ENCODE measurements around the gene DCST1.

The DCST1 gene

GRCh38 chr1:155057788-155058211 is 24.2 kb downstream of the DCST1 start:
- no peak for DNase-seq

- no peak for DNase-seq
These were observed 27.1 kb downstream of the DCST1 start for GRCh38 chr1:155060736-155061135.

- peak; percentile 96 for DNase-seq
These were observed 27.9 kb downstream of the DCST1 start for GRCh38 chr1:155061381-155062150.

GRCh38 chr1:155062151-155062686 is 28.6 kb downstream of the DCST1 start:
- DNase-seq = peak; percentile 27

- DNase-seq = peak; percentile 86
These were observed 29.2 kb downstream of the DCST1 start for GRCh38 chr1:155062702-155063411.

- DNase-seq = peak; percentile 92
These were observed 30.0 kb downstream of the DCST1 start, which contains the start of gene EFNA4 for GRCh38 chr1:155063550-155064110. Gene EFNA4, plus strand, starts transcription at chr1:155063740. Its CDS starts 84 bp downstream, at chr1:155063824.

GRCh38 chr1:155064111-155064831 is 30.6 kb downstream of the DCST1 start:
- peak; percentile 43 for DNase-seq

- DNase-seq = no peak
These were observed 31.3 kb downstream of the DCST1 start for GRCh38 chr1:155064832-155065429.

GRCh38 chr1:155066777-155067176 is 33.2 kb downstream of the DCST1 start:
- no peak for DNase-seq

- DNase-seq = no peak
These were observed 35.0 kb downstream of the DCST1 start for GRCh38 chr1:155068599-155068998.

GRCh38 chr1:155069551-155070157 is 36.0 kb downstream of the DCST1 start:
- no peak for DNase-seq

- no peak for DNase-seq
These were observed 36.6 kb downstream of the DCST1 start for GRCh38 chr1:155070158-155070621.

- peak; percentile 87 for DNase-seq
These were observed 37.3 kb downstream of the DCST1 start for GRCh38 chr1:155070721-155071569.

- DNase-seq = no peak
These were observed 38.1 kb downstream of the DCST1 start for GRCh38 chr1:155071701-155072100.

GRCh38 chr1:155072531-155073289 is 39.1 kb downstream of the DCST1 start:
- DNase-seq = no peak

- no peak for DNase-seq
These were observed 40.0 kb downstream of the DCST1 start for GRCh38 chr1:155073377-155074242.

- DNase-seq = no peak
These were observed 41.9 kb downstream of the DCST1 start for GRCh38 chr1:155075535-155075934.

- no peak for DNase-seq
These were observed 42.7 kb downstream of the DCST1 start for GRCh38 chr1:155076371-155076770.

GRCh38 chr1:155077346-155077745 is 43.7 kb downstream of the DCST1 start:
- DNase-seq = no peak

Measured in stimulated activated CD4-positive, alpha-beta T cell treated with anti-CD3 and anti-CD28 coated beads, Interleukin-15, amount 100 ng/mL, for 24 hours (primary cell).